ENCODE data around the gene YBEY.

- no peak for TF ChIP-seq CTCF (IDR thresholded peaks at IDR 0.05)
- TF ChIP-seq EP300 (IDR thresholded peaks at IDR 0.05), result no peak
- no peak for TF ChIP-seq POLR2A (IDR thresholded peaks at IDR 0.05)
- no peak for TF ChIP-seq POLR2AphosphoS5 (IDR thresholded peaks at IDR 0.05)
These were observed 17.8 kb upstream of the YBEY start for GRCh38 chr21:46268371-46268770.
